ENCODE results near the gene EAF1.

Gene EAF1

GRCh38 chr3:15462451-15462850 is 35.1 kb downstream of the EAF1 start:
- TF ChIP-seq, protein P1, sequence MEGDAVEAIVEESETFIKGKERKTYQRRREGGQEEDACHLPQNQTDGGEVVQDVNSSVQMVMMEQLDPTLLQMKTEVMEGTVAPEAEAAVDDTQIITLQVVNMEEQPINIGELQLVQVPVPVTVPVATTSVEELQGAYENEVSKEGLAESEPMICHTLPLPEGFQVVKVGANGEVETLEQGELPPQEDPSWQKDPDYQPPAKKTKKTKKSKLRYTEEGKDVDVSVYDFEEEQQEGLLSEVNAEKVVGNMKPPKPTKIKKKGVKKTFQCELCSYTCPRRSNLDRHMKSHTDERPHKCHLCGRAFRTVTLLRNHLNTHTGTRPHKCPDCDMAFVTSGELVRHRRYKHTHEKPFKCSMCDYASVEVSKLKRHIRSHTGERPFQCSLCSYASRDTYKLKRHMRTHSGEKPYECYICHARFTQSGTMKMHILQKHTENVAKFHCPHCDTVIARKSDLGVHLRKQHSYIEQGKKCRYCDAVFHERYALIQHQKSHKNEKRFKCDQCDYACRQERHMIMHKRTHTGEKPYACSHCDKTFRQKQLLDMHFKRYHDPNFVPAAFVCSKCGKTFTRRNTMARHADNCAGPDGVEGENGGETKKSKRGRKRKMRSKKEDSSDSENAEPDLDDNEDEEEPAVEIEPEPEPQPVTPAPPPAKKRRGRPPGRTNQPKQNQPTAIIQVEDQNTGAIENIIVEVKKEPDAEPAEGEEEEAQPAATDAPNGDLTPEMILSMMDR (IDR thresholded peaks at IDR 0.05; ENCODE audit: low read depth, low read length) = no peak
- no peak overlapping the region for H3K4me3 ChIP-seq (ENCODE audit: low read depth, low read length)

GRCh38 chr3:15465876-15466585 is 38.6 kb downstream of the EAF1 start:
- TF ChIP-seq, protein P1 (IDR thresholded peaks at IDR 0.05; ENCODE audit: low read depth, low read length) = no peak
- no peak overlapping the region for H3K4me3 ChIP-seq (ENCODE audit: low read depth, low read length)

- no peak overlapping the region for H3K4me3 ChIP-seq (ENCODE audit: low read depth, low read length)
Measured at GRCh38 chr3:15467227-15468181, 40.1 kb downstream of the EAF1 start.

GRCh38 chr3:15470261-15470660 is 42.9 kb downstream of the EAF1 start:
- no peak overlapping the region for H3K4me3 ChIP-seq (ENCODE audit: low read depth, low read length)
- TF ChIP-seq, protein P1 (IDR thresholded peaks at IDR 0.05; ENCODE audit: low read depth, low read length) = no peak

More at GRCh38 chr3:15467227-15468181, 40.1 kb downstream of the EAF1 start:
- TF ChIP-seq, protein P1 (IDR thresholded peaks at IDR 0.05; ENCODE audit: low read depth, low read length) = no peak

- no peak overlapping the region for H3K4me3 ChIP-seq (ENCODE audit: low read depth, low read length)
- TF ChIP-seq, protein P1 (IDR thresholded peaks at IDR 0.05; ENCODE audit: low read depth, low read length) = no peak
Measured at GRCh38 chr3:15470849-15471248, 43.5 kb downstream of the EAF1 start.

DNA sequence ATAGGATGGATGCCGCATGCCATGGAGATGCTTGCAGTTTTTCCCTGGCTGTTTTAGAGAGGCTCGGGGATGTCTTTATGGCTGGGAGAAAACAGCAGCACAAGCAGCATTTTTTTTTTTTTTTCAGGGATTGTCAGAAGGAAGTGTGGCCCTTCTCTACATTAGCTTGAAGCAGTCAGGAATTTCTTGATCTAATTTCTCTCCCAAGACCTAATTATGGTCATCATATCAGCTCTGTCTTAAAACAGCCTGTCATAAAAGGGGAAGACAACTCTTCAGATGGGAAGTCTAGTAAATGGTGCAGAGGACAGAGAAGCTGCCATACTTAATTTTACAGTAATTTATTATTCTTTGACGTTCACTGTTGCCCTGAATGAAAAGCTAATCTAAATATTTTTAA is 44.5 kb downstream of the EAF1 start:
- H3K4me3 ChIP-seq (ENCODE audit: low read depth, low read length) = no peak overlapping the region
- TF ChIP-seq, protein P1 (IDR thresholded peaks at IDR 0.05; ENCODE audit: low read depth, low read length) = no peak

DNA sequence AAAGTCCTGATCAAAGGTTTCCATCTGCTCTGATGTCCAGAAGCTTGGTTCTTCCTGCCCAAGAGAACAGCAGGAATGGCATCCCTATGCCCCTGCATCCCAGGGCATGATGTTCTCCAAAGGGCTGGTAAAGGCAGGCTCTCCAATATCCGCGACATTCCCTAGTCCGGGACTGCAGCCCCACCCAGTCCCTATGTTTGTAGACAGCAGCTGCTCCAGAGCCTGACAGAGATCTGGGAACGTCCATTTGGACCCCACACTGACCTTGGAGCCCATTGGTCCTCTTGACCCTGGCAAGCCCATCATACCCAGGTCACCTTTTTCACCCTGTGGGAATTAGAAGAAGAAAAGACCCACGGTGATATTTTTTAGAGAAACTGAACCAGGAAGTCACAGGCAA is 47.8 kb downstream of the EAF1 start:
- H3K4me3 ChIP-seq (ENCODE audit: low read depth, low read length) = no peak overlapping the region
- TF ChIP-seq, protein P1 (IDR thresholded peaks at IDR 0.05; ENCODE audit: low read depth, low read length) = no peak

Data from WI38 (cell line).